ENCODE results near the gene CYP20A1. TPM values are rescaled to one million over a fixed set of nuclear protein-coding genes. Genes with fewer than 3 reads are reported as not detected.
"Not testable (repeated sequence)": the region's sequence is repeated elsewhere in the genome, so short reads cannot be mapped to it uniquely, and the experiment has no call there.

The CYP20A1 gene
- total RNA-seq, 1 donor from 2014 or later, result 23.1 TPM

DNA sequence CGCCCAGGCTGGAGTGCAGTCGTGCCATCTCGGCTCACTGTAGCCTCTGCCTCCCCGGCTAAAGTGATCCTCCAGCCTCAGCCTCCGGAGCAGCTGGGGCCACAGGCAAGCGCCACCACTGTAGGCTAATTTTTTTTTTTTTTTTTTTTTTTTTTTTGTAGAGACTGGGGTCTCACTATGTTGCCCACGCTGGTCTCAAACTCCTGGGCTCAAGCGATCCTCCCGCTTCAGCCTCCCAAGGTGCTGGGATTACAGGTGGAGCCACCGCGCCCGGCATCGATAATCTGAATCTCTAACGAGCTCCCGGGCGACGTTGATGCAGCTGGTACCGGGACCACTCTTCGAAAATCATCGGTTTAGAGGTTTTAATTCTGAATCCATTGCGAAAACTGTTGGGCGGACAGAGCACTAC, 520 bp upstream of the CYP20A1 start:
- peaks cover 19% of the 10 kb centered on the region for H3K36me3 Mint-ChIP-seq (ENCODE audit: low read depth)
- H3K4me1 Mint-ChIP-seq (ENCODE audit: low read depth), result peaks cover 26% of the 10 kb centered on the region
- H3K4me3 Mint-ChIP-seq, result peak overlapping the region; percentile 94

DNA sequence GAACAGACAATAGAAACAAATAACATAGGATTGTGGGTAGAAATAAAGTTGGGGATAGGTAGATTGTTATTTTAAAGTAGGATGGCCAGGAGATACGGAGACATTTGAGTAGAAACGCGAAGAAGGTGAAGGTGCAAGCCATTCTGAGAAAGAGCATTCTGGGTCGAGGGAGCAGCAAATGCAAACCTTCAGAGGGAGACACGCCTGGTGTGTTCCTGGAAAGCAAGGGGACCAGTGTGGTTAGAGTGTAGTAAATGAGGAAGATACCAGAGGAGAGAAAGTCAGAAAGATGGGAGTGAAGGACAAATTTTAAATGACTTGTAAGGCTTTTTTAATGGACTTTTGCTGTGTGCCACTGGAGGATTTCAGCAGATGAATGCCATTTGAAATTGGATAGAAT, 1.7 kb downstream of the CYP20A1 start:
- H3K9me3 Mint-ChIP-seq, result no peaks in the 10 kb centered on the region
- no peak for DNase-seq (ENCODE audit: low spot score)
- peak overlapping the region; percentile 98 for H3K27ac Mint-ChIP-seq
- intact Hi-C loops (cut with micrococcal nuclease), result no loop called here
- peaks cover 26% of the 10 kb centered on the region for H3K4me1 Mint-ChIP-seq (ENCODE audit: low read depth)
- H3K4me3 Mint-ChIP-seq, result peak overlapping the region; percentile 94
- no peaks in the 10 kb centered on the region for H3K27me3 Mint-ChIP-seq (ENCODE audit: insufficient read depth)
- H3K36me3 Mint-ChIP-seq (ENCODE audit: low read depth), result peaks cover 26% of the 10 kb centered on the region

More for the DNA sequence above, 520 bp upstream of the CYP20A1 start:
- Mint-ChIP-seq H3K27me3 (ENCODE audit: insufficient read depth) (no peaks in the 10 kb centered on the region), H3K27ac (peak overlapping the region; percentile 98), H3K9me3 (no peaks in the 10 kb centered on the region)
- DNase-seq (ENCODE audit: low spot score), result no peak
- intact Hi-C loops (cut with micrococcal nuclease), result loop anchor here (1.0 to 10.0 kb wide), 7 partner anchors 13 to 971 kb away; partner anchors contain the start of genes BMPR2 and NOP58

DNA sequence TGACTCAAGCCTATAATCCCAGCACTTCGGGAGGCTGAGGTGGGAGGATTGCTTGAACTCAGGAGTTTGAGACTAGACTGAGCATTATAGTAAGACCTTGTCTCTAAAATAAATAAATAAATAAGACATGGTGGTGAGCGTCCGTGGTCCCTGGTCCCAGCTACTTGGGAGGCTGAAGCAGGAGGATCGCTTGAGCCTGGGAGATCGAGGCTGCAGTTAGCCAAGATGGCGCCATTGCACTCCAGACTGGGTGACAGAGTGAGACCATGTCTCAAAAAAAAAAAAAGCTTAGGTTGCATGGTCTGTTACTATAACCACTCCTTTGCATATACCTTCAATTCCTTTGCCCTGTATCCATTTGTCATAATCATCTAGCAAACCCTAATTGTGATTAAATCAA, 3.7 kb downstream of the CYP20A1 start:
- Mint-ChIP-seq H3K4me1 (ENCODE audit: low read depth) (peaks cover 26% of the 10 kb centered on the region), H3K27ac (no peak overlapping the region), H3K4me3 (no peak overlapping the region), H3K9me3 (no peaks in the 10 kb centered on the region), H3K27me3 (ENCODE audit: insufficient read depth) (no peaks in the 10 kb centered on the region), H3K36me3 (ENCODE audit: low read depth) (peaks cover 31% of the 10 kb centered on the region)
- intact Hi-C loops (cut with micrococcal nuclease), result no loop called here
- DNase-seq (ENCODE audit: low spot score), result no peak

DNA sequence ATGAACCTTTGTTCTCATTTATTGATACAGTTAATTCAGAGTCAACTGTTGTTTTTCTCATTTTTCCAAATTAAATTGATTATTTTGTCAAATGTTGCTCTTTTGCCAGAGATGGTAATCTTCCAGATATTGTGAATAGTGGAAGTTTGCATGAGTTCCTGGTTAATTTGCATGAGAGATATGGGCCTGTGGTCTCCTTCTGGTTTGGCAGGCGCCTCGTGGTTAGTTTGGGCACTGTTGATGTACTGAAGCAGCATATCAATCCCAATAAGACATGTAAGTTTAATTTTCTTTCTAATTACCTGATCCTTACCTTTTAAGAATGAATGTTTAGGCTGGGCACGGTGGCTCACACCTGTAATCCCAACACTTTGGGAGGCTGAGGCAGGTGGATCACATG, 7.8 kb downstream of the CYP20A1 start:
- no peak for DNase-seq (ENCODE audit: low spot score)
- Mint-ChIP-seq H3K9me3 (no peaks in the 10 kb centered on the region), H3K27me3 (ENCODE audit: insufficient read depth) (no peaks in the 10 kb centered on the region), H3K4me1 (ENCODE audit: low read depth) (peaks cover 7% of the 10 kb centered on the region), H3K4me3 (no peak overlapping the region), H3K27ac (no peak overlapping the region), H3K36me3 (ENCODE audit: low read depth) (peaks cover 26% of the 10 kb centered on the region)
- intact Hi-C loops (cut with micrococcal nuclease), result no loop called here

DNA sequence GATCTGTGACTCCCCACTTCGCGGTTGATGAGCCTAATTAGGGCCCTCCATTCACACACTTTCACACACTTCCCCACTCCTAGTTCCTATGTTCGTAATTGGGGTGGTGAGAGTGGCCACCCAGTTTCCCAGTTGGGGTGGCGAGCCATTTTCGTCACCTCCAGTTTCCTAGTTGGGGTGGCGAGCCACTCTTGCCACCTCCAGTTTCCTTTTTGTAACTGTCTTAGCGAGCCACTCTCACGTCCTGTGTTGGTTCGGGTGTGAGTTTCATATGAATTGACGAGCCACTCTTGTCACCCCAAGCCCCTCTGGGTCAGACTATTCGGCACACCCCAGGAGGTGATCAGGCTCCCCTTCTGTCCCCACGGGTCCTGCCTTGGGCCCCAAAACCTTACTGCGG, 14.0 kb downstream of the CYP20A1 start:
- H3K4me3 Mint-ChIP-seq, result no peak overlapping the region
- H3K27ac Mint-ChIP-seq, result no peak overlapping the region
- H3K4me1 Mint-ChIP-seq (ENCODE audit: low read depth), result no peaks in the 10 kb centered on the region
- no peak for DNase-seq (ENCODE audit: low spot score)
- no peaks in the 10 kb centered on the region for H3K27me3 Mint-ChIP-seq (ENCODE audit: insufficient read depth)
- H3K9me3 Mint-ChIP-seq, result peaks cover 4% of the 10 kb centered on the region
- peaks cover 38% of the 10 kb centered on the region for H3K36me3 Mint-ChIP-seq (ENCODE audit: low read depth)
- intact Hi-C loops (cut with micrococcal nuclease), result no loop called here

DNA sequence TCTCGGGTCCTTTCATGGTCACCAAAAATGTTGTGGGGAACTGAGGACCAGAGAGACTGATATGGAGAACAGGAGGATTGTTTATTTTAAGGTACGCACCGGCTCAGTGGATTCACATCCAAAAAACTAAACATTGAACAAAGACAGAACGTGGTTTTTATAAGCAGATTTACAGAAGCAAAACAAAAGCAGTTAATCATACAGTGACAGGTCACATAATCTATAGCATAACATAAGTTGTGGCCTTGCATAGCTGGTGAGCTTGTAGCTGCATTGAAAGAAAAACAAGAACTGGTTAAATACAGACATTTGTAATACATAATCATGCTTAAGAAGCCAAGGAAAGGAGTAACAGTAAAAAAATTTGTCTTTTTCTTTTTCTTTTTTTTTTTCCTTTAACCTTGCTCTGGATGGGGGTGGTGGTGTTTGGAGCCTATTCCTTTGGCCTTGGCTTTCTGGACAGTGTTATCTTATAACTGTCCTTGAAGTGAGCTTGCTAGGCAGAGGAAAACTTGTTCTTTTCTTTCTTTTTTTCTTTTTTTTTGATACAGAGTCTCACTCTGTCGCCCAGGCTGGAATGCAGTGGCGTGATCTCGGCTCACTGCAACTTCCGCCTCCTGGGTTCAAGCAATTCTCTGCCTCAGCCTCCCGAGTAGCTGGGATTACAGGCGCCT, 14.7 kb downstream of the CYP20A1 start:
- H3K36me3 Mint-ChIP-seq (ENCODE audit: low read depth), result peaks cover 40% of the 10 kb centered on the region
- intact Hi-C loops (cut with micrococcal nuclease); H3K9me3 Mint-ChIP-seq; H3K4me3 Mint-ChIP-seq; H3K4me1 Mint-ChIP-seq (ENCODE audit: low read depth); H3K27me3 Mint-ChIP-seq (ENCODE audit: insufficient read depth); DNase-seq (ENCODE audit: low spot score): not testable (repeated sequence)
- peak overlapping the region; percentile 31 for H3K27ac Mint-ChIP-seq

DNA sequence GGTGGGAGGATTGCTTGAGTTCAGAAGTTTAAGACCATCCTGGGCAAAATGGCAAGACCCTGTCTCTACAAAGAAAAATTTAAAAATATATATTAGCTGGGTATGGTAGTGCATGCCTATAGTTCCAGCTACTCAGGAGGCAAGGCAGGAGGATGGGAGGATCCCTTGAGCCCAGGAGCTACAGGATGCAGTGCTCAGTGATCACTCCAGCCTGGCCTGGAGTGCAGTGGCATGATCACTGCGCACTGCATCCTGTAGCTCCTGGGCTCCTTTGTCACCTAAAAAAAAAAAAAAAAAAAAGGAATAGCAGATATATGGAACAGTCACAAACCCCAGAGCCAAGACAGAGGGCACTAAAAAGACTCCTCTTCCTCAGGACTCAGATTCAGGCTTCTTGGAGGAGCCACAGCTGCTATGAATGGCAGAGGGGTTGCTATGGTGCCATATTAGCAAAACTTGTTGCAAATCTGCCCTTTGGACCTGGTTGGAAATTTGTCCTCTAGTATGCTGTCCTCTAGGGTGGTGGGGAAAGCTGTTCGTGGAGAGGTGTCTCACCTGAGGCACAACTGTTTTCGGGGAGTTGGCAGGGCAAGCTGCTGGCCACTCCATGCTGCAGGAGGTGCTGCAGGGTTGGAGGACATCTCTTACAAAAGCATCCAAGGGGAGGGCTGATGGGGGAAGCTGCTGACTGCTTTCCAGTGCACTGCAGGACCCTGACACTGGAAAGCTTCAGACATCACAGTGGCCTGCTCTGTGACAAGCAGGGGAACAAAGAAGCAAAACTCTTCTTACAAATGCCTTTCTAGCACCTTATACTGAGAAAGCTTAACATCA, 22.7 kb downstream of the CYP20A1 start:
- H3K4me1 Mint-ChIP-seq (ENCODE audit: low read depth), result peaks cover 9% of the 10 kb centered on the region
- H3K27ac Mint-ChIP-seq, result no peak overlapping the region
- H3K9me3 Mint-ChIP-seq, result no peaks in the 10 kb centered on the region
- intact Hi-C loops (cut with micrococcal nuclease), result no loop called here
- peaks cover 14% of the 10 kb centered on the region for H3K36me3 Mint-ChIP-seq (ENCODE audit: low read depth)
- H3K4me3 Mint-ChIP-seq, result no peak overlapping the region
- DNase-seq (ENCODE audit: low spot score), result no peak
- no peaks in the 10 kb centered on the region for H3K27me3 Mint-ChIP-seq (ENCODE audit: insufficient read depth)

DNA sequence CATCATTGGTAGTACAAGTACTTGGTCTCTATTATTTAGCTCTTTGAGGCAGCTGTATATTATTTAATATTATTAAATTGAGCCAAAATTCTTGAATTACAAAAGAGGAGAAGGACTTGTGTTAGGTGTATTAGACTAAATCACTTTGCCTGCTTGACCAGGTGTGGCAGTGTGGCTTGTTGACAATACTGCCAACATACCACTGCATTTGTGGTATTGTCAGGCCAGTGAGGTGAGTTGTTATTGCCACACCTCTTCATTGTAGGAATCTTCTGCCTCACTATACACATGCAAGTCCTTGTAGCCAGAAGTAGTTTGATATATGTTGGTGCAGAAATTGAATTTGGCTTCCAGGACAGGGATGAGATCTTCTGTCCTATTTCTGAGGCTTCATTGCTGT, 40.5 kb downstream of the CYP20A1 start:
- intact Hi-C loops (cut with micrococcal nuclease), result no loop called here
- Mint-ChIP-seq H3K9me3 (no peaks in the 10 kb centered on the region), H3K36me3 (ENCODE audit: low read depth) (peaks cover 27% of the 10 kb centered on the region), H3K4me1 (ENCODE audit: low read depth) (no peaks in the 10 kb centered on the region), H3K4me3 (no peak overlapping the region), H3K27ac (no peak overlapping the region), H3K27me3 (ENCODE audit: insufficient read depth) (no peaks in the 10 kb centered on the region)
- DNase-seq (ENCODE audit: low spot score), result no peak

DNA sequence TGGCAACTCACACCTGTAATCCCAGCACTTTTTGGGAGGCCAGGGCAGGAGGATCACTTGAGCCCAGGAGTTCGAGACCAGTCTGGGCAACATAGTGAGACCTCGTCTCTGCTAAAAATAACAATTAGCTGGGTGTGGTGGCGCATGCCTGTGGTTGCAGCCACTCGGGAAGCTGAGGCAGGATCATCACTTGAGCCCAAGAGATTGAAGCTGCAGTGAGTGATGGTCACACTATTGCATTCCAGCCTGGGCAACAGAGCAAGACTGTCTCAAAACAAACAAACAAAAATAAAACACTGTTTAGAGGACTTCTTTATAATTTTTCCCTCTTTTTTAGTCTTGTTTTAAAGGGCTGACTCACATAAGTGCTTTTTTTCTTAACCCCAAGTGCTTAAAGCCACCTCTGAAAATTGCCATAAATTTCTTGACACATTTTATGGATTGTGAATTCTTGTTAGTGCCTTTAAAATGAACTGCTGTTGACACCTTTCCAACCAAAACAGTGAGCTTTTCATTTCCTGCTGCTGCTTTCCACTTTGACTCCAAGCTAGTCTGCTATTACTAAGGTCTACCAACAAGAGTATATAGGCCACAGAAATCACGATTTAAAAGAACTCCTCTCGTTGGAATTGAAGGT, 41.7 kb downstream of the CYP20A1 start:
- H3K4me1 Mint-ChIP-seq (ENCODE audit: low read depth), result no peaks in the 10 kb centered on the region
- H3K9me3 Mint-ChIP-seq, result no peaks in the 10 kb centered on the region
- peaks cover 30% of the 10 kb centered on the region for H3K36me3 Mint-ChIP-seq (ENCODE audit: low read depth)
- no peak overlapping the region for H3K4me3 Mint-ChIP-seq
- H3K27me3 Mint-ChIP-seq (ENCODE audit: insufficient read depth), result no peaks in the 10 kb centered on the region
- DNase-seq (ENCODE audit: low spot score), result no peak
- H3K27ac Mint-ChIP-seq, result no peak overlapping the region
- intact Hi-C loops (cut with micrococcal nuclease), result no loop called here

DNA sequence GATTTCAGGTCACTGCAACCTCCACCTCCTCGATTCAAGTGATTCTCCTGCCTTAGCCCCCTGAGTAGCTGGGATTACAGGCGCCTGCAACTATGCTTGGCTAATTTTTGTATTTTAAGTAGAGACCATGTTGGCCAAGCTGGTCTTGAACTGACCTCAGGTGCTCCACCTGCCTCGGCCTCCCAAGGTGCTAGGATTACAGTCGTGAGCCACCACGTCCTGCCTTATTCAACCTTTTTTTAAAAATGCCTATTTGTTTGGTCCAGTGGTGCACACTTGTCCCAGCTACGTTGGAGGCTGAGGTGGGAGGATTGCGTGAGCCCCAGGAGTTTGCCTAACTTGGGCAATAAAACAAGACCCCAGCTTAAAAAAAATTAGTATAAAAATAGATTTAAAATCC, 43.3 kb downstream of the CYP20A1 start:
- DNase-seq (ENCODE audit: low spot score), result no peak
- H3K4me3 Mint-ChIP-seq, result no peak overlapping the region
- intact Hi-C loops (cut with micrococcal nuclease), result no loop called here
- no peaks in the 10 kb centered on the region for H3K27me3 Mint-ChIP-seq (ENCODE audit: insufficient read depth)
- no peaks in the 10 kb centered on the region for H3K9me3 Mint-ChIP-seq
- peaks cover 25% of the 10 kb centered on the region for H3K36me3 Mint-ChIP-seq (ENCODE audit: low read depth)
- H3K4me1 Mint-ChIP-seq (ENCODE audit: low read depth), result no peaks in the 10 kb centered on the region
- H3K27ac Mint-ChIP-seq, result no peak overlapping the region

DNA sequence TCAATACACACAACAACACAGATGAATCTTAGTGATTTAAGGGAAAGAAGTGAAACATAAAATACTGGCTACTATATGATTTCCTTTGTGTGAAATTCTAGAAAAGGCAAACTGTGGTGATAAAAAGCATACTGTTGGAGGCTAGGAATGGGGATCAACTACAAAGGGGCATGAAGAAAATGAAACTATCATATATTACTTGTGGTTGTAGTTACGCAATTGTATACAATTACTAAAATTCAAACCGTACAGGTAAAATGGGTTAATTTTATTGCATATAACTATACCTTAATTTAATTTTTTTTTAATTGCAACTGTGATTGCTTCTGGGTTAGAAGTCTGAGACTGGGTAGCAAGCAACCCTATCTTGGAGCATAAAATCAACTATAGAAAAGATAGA, 47.7 kb downstream of the CYP20A1 start:
- Mint-ChIP-seq H3K9me3 (no peaks in the 10 kb centered on the region), H3K27ac (no peak overlapping the region), H3K4me3 (no peak overlapping the region), H3K4me1 (ENCODE audit: low read depth) (no peaks in the 10 kb centered on the region), H3K27me3 (ENCODE audit: insufficient read depth) (no peaks in the 10 kb centered on the region), H3K36me3 (ENCODE audit: low read depth) (peaks cover 18% of the 10 kb centered on the region)
- DNase-seq (ENCODE audit: low spot score), result no peak
- intact Hi-C loops (cut with micrococcal nuclease), result no loop called here

DNA sequence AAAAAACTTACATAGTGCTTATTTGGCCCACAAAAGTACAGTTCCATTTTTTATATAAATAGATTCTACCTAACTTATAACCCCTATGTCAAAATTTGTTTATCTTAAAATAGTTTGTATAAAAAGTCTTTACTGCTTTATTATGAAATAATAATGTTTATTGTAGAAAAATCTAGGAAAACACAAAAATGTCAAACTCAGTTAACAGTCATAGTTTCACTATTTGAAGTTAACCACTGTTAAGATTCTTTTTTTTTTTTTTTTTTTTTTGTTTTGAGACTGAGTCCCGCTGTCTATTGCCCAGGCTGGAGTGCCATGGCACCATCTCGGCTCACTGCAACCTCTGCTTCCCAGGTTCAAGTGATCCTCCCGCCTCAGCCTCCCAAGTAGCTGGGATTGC, 62.8 kb downstream of the CYP20A1 start:
- Mint-ChIP-seq H3K36me3 (ENCODE audit: low read depth) (peaks cover 2% of the 10 kb centered on the region), H3K27me3 (ENCODE audit: insufficient read depth) (no peaks in the 10 kb centered on the region), H3K27ac (no peak overlapping the region), H3K4me1 (ENCODE audit: low read depth) (no peaks in the 10 kb centered on the region), H3K4me3 (no peak overlapping the region), H3K9me3 (no peaks in the 10 kb centered on the region)
- DNase-seq (ENCODE audit: low spot score), result no peak
- intact Hi-C loops (cut with micrococcal nuclease), result no loop called here

DNA sequence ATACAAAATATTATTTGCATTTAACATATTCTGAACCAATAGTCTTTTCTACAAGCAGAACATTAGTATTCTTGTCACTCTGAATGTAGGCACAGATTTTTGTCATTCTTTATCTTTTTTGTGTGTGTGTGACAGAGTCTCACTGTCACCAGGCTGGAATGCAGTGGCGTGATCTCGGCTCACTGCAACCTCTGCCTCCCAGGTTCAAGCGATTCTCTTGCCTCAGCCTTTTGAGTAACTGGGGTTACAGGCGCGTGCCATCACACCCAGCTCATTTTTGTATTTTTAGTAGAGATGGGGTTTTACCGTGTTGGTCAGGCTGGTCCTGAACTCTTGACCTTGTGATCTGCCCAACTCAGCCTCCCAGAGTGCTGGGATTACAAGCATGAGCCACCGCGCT, 63.8 kb downstream of the CYP20A1 start:
- H3K27me3 Mint-ChIP-seq (ENCODE audit: insufficient read depth); H3K9me3 Mint-ChIP-seq; H3K27ac Mint-ChIP-seq; DNase-seq (ENCODE audit: low spot score); intact Hi-C loops (cut with micrococcal nuclease); H3K4me3 Mint-ChIP-seq; H3K36me3 Mint-ChIP-seq (ENCODE audit: low read depth); H3K4me1 Mint-ChIP-seq (ENCODE audit: low read depth): not testable (repeated sequence)
